Fibroblast of villous mesenchyme (primary cell): ENCODE results near the gene OR6K2. TPM values are rescaled to one million over a fixed set of nuclear protein-coding genes. Genes with fewer than 3 reads are reported as not detected.
"Not testable (repeated sequence)": the region's sequence is repeated elsewhere in the genome, so short reads cannot be mapped to it uniquely, and the experiment has no call there.

Source experiments
- DNase-seq: peaks from one replicate; pipeline ENCODE4 v3.0.0-alpha.2; 2010; ENCODE audit warnings: low read depth
- H3K4me3 ChIP-seq: 2 replicates; pipeline ENCODE4 v1.5.1; 2011; ENCODE audit warnings: low read depth, mild to moderate bottlenecking, low read length
- CTCF ChIP-seq: IDR thresholded peaks from 2 replicates; pipeline ENCODE4 v1.5.1; 2012; ENCODE audit warnings: low read depth, mild to moderate bottlenecking, low read length; ENCODE audit not compliant: insufficient read depth
- total RNA-seq: library from RNA; depleted of rRNA; stranded (reverse); fragments of >200 nt; gene quantifications from 2 replicates; pipeline ENCODE4 v1.2.3, GENCODE V29; 2012

The OR6K2 gene
- total RNA-seq, 1 donor, result not detected

GRCh38 chr1:158694596-158694995 lies 5.9 kb downstream of the OR6K2 start:
- TF ChIP-seq CTCF, result no peak
- DNase-seq, result no peak
- no peak overlapping the region for H3K4me3 ChIP-seq

GRCh38 chr1:158692356-158692755 lies 8.1 kb downstream of the OR6K2 start:
- no peak for TF ChIP-seq CTCF
- H3K4me3 ChIP-seq, result no peak overlapping the region
- no peak for DNase-seq

- no peak overlapping the region for H3K4me3 ChIP-seq
- no peak for DNase-seq
- no peak for TF ChIP-seq CTCF
These were observed 8.5 kb downstream of the OR6K2 start for GRCh38 chr1:158691907-158692306.

GRCh38 chr1:158691149-158691548 lies 9.3 kb downstream of the OR6K2 start:
- H3K4me3 ChIP-seq, DNase-seq: not testable (repeated sequence)

GRCh38 chr1:158689875-158690274 lies 10.6 kb downstream of the OR6K2 start:
- no peak for DNase-seq
- TF ChIP-seq CTCF, result no peak
- no peak overlapping the region for H3K4me3 ChIP-seq

- no peak overlapping the region for H3K4me3 ChIP-seq
- no peak for TF ChIP-seq CTCF
- no peak for DNase-seq
These were observed 11.3 kb downstream of the OR6K2 start for GRCh38 chr1:158689110-158689509.

GRCh38 chr1:158688343-158688742 lies 12.1 kb downstream of the OR6K2 start:
- not testable (repeated sequence) for H3K4me3 ChIP-seq, DNase-seq

GRCh38 chr1:158687037-158687436 lies 13.4 kb downstream of the OR6K2 start:
- no peak for DNase-seq
- no peak for TF ChIP-seq CTCF
- H3K4me3 ChIP-seq, result no peak overlapping the region
